EL (cell line): ENCODE results near the gene TENM4.
"Not testable (repeated sequence)": the region's sequence is repeated elsewhere in the genome, so short reads cannot be mapped to it uniquely, and the experiment has no call there.

Source experiments
- DNase-seq: peaks from one replicate; pipeline ENCODE4 v3.0.0-alpha.2; 2016

TENM4 gene

DNA sequence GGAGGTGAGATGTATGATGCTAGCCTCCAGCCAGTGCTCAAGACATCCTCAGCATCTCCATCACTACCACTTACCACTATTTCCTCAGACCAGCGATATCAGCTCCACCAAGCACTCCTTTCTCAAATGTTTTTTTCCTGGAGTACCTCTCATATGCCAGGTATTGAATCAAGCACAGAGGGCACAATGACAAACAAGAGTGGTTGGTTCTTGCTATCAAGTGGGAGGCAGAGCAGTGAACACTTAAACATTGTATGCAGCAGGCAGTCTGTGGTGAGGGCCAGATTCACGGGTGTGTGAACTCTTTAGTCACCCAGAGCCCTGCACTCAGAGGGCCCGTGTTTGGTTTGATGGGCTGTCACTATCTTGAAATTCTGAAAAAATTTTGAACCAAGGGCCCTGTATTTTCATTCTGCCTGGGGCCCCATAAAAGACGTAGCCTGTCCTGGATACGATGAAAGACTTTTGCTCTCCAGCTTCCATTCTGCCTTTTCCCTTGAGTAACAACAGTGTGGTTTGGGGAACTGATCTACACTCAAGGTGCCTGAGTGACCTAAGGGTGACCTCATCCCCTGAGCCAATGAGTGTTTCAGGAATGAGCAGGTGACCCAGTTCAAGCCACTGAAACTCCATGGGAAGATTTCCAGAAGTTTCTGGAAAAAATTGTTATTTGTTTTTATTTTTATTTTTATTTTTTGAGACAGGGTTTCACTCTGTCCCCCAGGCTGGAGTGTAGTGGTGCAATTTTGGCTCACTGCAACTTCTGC, 517.8 kb downstream of the TENM4 start:
- DNase-seq: no peak

- DNase-seq: no peak
These were observed 519.3 kb downstream of the TENM4 start for GRCh38 chr11:78921509-78921908.

GRCh38 chr11:78920329-78920728, 520.5 kb downstream of the TENM4 start:
- DNase-seq: no peak

- no peak for DNase-seq
These were observed 524.1 kb downstream of the TENM4 start for GRCh38 chr11:78916759-78917158.

DNA sequence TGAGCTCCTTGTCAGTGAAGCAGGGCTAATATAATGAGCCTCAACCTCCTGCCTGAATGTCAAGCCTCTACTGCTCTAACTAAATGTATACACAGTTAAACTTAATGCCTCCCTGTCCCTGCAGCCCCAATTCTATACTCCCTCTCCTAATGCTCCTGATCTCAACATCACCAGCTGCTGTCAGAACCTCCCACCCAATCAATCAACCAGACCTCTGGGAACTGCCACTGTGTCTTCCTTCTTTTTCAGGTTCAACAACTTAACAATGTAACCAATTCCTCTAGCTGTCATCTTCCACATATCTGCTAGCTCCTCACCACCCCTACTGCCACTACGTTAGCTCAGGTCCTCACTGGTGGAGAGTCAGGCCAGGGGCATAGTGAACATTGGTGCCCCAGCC, 526.3 kb downstream of the TENM4 start:
- DNase-seq: no peak

DNA sequence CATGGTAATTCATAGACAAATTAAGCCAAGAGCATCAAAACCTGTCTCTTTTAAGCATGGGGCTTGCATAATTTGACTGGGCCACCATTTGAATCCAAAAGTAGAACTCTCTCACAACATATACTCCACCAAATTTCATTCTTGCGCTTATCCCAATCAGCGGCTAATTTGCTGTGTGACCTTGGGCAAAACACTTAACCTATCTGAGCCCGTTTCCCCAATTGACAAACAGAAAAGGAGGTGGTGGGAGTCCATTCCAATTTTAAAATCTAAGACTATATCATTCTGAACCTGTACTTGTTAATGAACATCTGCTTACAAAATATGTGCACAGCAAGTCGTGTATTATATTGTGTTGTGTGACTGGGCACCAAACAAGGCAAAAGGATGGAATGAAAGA, 528.1 kb downstream of the TENM4 start:
- no peak for DNase-seq

- no peak for DNase-seq
These were observed 530.5 kb downstream of the TENM4 start for GRCh38 chr11:78910322-78910721.

DNA sequence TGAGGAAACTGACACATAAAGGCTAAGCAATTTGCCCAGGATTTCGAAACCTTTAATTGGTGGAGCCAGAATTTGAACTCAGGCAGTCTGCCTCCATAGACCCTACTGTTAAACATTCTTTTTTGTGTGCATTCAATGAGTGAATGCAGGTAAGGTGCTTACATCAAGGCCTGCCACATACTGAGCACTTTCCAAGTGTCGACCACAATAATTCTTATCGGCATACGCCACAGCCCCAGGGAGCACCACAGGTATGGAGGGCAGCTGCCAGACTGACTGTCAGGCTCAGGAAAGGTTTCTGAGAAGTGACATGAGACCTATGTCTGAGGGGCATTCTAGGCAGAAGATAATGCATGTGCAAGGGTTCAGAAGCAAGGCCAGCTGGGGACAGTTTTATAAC, 531.4 kb downstream of the TENM4 start:
- no peak for DNase-seq

DNA sequence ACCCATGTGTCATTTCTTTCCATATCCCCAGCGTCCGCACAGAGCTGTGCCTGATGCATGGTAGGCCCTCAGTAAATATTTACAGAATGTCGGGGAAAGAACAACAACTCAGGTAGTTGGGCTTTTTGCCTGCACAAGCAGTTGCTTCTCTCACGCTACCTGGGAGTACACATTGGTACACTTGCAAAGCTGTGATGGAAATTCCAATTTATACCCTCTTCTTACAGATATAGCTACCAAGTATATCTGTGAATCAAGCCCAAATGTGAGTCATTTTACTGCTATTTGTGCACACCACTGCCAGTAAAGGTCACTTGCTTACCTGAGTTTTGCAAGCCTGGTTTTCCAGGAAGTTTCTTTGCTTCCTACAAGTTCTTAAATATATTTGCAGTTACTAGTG, 533.2 kb downstream of the TENM4 start:
- no peak for DNase-seq

DNA sequence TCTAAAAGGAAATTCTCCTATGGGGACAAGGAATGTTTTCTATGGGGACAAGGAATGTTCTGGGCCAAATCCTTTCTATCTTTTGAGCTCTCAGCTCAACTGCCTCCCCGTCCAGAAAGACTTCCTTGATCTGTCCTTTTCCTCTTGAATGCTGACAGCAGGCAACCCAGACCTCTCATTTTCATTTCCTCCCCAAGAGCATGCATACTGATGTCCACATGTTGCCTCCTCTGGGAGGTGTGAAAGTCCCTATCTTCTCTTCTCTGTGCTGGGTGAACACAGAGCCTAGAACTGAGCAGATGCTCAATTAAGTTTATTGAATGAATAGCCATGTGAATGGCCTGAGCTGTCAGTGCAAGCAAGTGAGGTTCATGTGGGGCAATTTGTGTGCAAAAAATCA, 534.3 kb downstream of the TENM4 start:
- DNase-seq: no peak

DNA sequence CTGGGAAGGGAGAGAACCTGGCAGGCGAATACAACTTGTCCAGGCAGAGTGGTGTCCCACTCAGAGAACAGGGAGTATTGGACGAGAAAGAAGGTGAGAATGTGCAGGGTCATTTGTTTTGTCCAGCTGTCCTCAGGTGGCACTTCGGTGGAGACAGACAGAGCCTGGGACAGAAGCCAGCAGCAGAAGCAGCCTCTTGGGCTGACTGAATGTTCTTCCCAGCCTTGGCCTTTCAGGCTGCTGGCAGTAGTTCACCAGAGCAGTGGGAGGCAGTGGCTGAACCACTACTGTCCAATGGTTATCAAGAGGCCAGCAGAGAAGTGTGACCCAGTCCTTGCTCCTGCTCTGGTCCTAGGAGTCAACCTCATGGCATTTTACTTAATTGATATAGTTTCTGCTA, 535.1 kb downstream of the TENM4 start:
- no peak for DNase-seq

DNA sequence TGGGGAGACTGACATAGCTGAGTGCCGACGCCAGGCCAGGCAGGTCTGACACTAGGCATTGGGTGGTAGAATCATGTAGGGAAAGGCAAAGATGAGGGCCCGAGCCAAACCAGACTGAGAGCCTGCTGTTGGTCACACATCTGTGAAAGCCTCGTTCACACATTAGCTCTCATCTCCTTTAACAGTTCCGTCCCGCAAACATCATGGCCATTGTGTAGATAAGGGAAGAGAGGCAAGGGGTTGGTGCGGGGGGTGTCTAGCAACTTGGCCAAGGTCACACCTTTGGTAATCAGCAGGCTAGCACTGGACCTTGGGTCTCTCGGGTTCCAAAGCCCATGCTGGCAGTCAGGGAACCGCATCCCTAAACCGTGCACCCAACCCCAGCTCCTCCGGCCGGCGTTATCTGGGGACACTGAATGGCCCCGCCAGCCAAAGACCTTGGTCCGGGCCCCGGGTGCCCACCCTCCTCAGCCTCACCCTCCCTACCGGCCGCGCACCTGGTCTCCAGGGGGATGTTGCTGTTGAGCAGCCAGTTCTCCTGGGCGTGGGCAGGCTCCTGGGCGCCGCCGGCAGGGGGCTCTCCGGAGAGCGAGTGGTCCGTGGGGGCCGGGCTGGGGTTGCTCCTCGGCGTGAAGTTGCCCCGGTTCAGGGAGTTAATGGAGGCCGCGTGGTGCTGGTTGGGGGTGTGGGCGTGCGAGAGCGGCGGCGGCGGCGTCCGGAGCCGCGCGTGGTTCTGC, 537.9 kb downstream of the TENM4 start:
- no peak for DNase-seq

DNA sequence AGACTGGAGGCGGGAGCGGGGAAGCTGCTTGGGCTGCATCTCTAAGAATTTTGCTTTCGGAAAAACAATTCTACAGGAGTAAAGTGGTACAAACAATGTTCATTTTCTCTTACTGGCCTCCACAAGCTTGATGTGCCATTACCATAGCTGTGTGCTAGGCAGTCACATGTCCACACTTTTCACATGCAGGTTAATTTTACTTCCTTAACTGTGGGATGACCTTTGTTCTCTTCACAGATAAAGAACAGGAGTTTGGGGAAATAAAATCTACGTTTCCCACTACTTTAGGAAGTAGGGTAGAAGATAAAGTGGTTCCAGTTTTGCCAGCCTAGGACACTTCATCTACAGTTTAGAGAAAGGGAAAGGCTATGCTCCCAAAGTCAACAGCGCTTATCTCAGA, 539.0 kb downstream of the TENM4 start:
- no peak for DNase-seq

DNA sequence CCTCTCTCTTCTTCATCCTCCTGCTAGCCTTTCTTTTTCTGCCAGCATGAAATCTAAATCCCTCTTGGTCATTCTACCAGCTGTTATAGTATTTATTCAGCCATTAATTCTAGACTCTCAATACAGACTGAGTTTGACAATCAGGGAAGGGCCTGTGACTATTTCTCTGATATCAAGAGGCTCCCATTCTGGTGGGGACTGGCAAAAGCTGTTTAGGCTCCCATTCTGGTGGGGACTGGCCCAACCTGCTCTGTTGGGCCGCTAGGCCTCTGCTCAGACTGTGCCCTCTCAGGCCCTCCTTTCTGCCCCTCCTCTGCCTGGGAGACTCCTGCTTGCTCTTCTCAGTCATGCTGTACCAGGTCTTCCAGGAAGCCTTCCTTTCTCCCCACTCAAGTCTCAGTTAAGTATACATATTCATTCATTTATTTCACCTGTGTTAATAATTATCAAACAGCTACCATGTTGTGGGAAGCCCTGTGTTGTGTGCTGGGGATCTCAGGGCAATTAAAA, 542.5 kb downstream of the TENM4 start:
- DNase-seq: no peak

DNA sequence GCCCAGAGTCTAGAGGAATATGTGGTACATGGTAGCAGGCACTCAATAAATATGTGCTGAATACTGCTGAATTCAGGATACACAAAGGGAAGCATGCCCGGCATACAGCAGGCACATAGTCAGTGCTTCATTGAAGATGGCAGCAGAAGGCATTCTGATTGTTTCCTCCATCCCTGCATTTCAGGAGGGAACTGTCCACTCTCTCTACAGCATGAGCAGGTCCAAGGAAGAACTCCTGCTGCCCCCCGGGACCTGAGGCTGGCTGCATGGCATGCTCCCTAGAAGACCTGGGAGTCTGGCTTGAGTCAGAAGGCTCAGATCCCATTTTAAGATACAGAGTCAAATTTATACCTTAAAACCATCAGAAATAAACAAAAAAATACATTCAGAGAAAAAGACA, 546.8 kb downstream of the TENM4 start:
- no peak for DNase-seq

DNA sequence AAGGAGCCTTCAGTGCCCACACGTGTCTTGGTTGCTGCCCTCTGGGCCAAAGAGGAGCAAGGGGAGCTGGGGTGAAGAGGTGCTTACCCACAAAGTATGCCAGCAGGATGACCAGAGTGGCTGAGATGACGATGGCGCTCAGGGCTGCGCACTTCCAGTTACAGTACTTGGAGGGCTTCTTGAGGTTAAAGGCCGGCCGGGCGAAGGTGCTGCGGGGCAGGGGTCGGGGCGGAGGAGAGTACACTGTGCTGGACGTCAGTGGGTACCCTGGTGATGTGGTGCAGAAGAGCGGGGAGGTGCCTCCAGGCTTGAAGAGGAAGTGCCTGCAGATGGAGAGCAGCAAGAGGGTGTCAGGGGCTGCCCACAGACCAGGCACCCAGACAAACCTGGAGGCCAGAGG, 551.1 kb downstream of the TENM4 start:
- no peak for DNase-seq

DNA sequence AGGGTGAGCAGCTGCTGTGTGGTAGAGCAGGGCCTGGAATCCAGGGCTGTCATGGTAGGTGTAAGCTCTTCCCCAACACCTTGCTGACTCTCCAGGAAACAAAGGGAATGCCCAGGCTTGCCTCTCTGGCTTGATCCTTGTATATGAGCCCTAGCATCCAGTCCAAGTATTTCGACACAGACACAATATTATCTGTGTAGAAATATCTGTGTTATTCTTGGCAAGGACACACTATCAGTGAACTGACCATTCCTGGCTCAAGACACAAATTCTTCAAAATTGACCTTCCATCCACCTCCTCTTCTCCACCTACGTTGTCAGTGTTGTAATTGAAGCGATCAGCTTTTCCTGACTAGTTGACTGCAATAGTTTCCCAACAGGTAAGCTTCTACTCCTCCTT, 554.2 kb downstream of the TENM4 start:
- DNase-seq: no peak

DNA sequence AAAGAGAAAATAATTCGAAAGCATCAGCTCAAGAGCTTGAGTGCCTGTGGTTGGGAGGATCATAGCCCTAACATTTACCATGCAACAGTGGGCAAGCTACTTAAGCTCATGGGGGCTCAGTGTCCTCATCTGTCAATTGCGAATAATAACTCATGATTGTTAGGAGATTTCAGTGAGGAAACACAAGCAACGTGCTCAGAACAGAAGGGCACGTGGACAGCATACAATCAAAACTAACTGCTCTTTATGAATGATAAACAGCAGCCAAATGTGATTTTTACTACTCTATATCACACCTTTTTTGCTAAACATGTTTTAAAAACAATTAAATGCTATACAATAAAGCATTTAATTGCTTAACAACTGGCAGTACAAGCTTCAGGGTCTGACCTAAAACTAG, 556.1 kb downstream of the TENM4 start:
- DNase-seq: no peak

- no peak for DNase-seq
These were observed 557.3 kb downstream of the TENM4 start for GRCh38 chr11:78883506-78883905.

DNA sequence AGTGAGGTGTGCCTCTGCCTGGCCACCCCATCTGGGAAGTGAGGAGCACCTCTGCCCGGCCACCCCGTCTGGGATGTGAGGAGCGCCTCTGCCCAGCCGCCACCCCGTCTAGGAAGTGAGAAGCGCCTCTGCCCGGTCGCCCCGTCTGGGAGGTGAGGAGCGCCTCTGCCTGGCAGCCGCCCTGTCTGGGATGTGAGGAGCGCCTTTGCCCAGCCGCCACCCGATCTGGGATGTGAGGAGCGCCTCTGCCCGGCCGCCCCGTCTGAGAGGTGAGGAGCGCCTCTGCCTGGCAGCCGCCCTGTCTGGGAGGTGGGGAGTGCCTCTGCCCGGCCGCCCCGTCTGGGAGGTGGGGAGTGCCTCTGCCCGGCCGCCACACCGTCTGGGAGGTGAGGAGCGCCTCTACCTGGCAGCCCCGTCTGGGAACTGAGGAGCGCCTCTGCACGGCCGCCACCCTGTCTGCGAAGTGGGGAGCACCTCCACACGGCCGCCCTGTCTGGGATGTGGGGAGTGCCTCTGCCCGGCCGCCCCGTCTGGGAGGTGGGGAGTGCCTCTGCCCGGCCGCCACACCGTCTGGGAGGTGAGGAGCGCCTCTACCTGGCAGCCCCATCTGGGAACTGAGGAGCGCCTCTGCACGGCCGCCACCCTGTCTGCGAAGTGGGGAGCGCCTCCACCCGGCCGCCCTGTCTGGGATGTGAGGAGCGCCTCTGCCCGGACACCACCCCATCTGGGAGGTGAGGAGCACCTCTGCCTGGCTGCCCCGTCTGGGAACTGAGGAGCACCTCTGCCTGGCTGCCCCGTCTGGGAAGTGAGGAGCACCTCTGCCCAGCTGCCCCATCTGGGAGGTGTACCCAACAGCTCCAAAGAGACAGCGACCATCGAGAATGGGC, 561.5 kb downstream of the TENM4 start:
- not testable (repeated sequence) for DNase-seq

GRCh38 chr11:78878631-78879030, 562.2 kb downstream of the TENM4 start:
- DNase-seq: no peak

GRCh38 chr11:78876676-78877075, 564.2 kb downstream of the TENM4 start:
- no peak for DNase-seq

GRCh38 chr11:78870655-78871054, 570.2 kb downstream of the TENM4 start:
- DNase-seq: no peak
